Measurements from ENCODE around the gene SH3GL1.

The SH3GL1 gene

GRCh38 chr19:4360081-4360569 is 40.2 kb downstream of the SH3GL1 start:
- no peak for TF ChIP-seq CTCF (IDR thresholded peaks at IDR 0.05; ENCODE audit: insufficient read depth, missing control alignments)
- FAIRE-seq (no peak), DNase-seq (ENCODE audit: insufficient read length, low spot score) (no peak)

- TF ChIP-seq CTCF (IDR thresholded peaks at IDR 0.05; ENCODE audit: insufficient read depth, missing control alignments): no peak
- FAIRE-seq: no peak
- no peak for DNase-seq (ENCODE audit: insufficient read length, low spot score)
These were observed 40.7 kb downstream of the SH3GL1 start for GRCh38 chr19:4359627-4360000.

GRCh38 chr19:4358709-4359626 is 41.4 kb downstream of the SH3GL1 start:
- no peak for TF ChIP-seq CTCF (IDR thresholded peaks at IDR 0.05; ENCODE audit: insufficient read depth, missing control alignments)
- FAIRE-seq: no peak
- DNase-seq (ENCODE audit: insufficient read length, low spot score): no peak

- FAIRE-seq (no peak), DNase-seq (ENCODE audit: insufficient read length, low spot score) (no peak)
- no peak for TF ChIP-seq CTCF (IDR thresholded peaks at IDR 0.05; ENCODE audit: insufficient read depth, missing control alignments)
These were observed 42.4 kb downstream of the SH3GL1 start for GRCh38 chr19:4357921-4358326.

- FAIRE-seq: no peak
- TF ChIP-seq CTCF (IDR thresholded peaks at IDR 0.05; ENCODE audit: insufficient read depth, missing control alignments): no peak
- DNase-seq (ENCODE audit: insufficient read length, low spot score): no peak
These were observed 43.1 kb downstream of the SH3GL1 start for GRCh38 chr19:4357095-4357797.

- DNase-seq (ENCODE audit: insufficient read length, low spot score) (no peak), FAIRE-seq (no peak)
- no peak for TF ChIP-seq CTCF (IDR thresholded peaks at IDR 0.05; ENCODE audit: insufficient read depth, missing control alignments)
These were observed 45.5 kb downstream of the SH3GL1 start for GRCh38 chr19:4354897-4355296.

Measured in D721Med (cell line).